GM12878 (cell line): ENCODE data around the gene HSD17B1.

Experiments used
- NFIC ChIP-seq: IDR thresholded peaks from 2 replicates; pipeline ENCODE4 v1.6.1; 2012; ENCODE audit warnings: low read depth, mild to moderate bottlenecking, inconsistent platforms, low read length, moderate library complexity
- POLR2AphosphoS5 ChIP-seq: IDR thresholded peaks from 2 replicates; pipeline ENCODE4 v1.6.1; 2011; ENCODE audit warnings: mild to moderate bottlenecking, low read length, inconsistent platforms
- RCOR1 ChIP-seq: conservative IDR thresholded peaks from 2 replicates; pipeline ENCODE4 v1.6.1; 2012; ENCODE audit warnings: low read depth, low read length, improper control_type of control experiment
- RUNX3 ChIP-seq: IDR thresholded peaks from 2 replicates; pipeline ENCODE4 v1.6.1; 2012; ENCODE audit warnings: low read length, inconsistent platforms
- SP1 ChIP-seq: IDR thresholded peaks from one replicate; pipeline ENCODE4 v1.6.1; 2011; ENCODE audit warnings: low read depth, low read length
- SREBF1 ChIP-seq: IDR thresholded peaks from 2 replicates; pipeline ENCODE4 v1.6.1; 2012; ENCODE audit warnings: mild to moderate bottlenecking, low read length
- TAF1 ChIP-seq: IDR thresholded peaks from 2 replicates; pipeline ENCODE4 v1.6.1; 2011; ENCODE audit warnings: mild to moderate bottlenecking, low read depth, low read length, borderline replicate concordance
- ZZZ3 ChIP-seq: IDR thresholded peaks from 2 replicates; pipeline ENCODE4 v1.6.1; 2011; ENCODE audit warnings: low read depth; ENCODE audit not compliant: control insufficient read depth, insufficient read length

- no peak for TF ChIP-seq ZZZ3
- TF ChIP-seq SP1, result no peak
- TF ChIP-seq NFIC, result no peak
- no peak for TF ChIP-seq RCOR1
- no peak for TF ChIP-seq SREBF1
- TF ChIP-seq POLR2AphosphoS5, result no peak
- TF ChIP-seq TAF1, result no peak
- TF ChIP-seq RUNX3, result no peak
Measured at GRCh38 chr17:42509841-42510240, 42.9 kb upstream of the HSD17B1 start.
